Naive thymus-derived CD8-positive, alpha-beta T cell (primary cell): ENCODE results near the gene SPATA32. TPM values are rescaled to one million over a fixed set of nuclear protein-coding genes. Genes with fewer than 3 reads are reported as not detected.

Source experiments
- ATAC-seq, 2 donors: fragments of 150-1000 bp; cut with Tn5 transposase in 1 of 2; sonication (Bioruptor Pico), chemical (Tn5 transposase) in 1 of 2; 1 replicate in 1 of 2; 2 replicates in 1 of 2; pipeline ENCODE4 v1.10.0; 2021; ENCODE audit warnings: mild to moderate bottlenecking in 2 of 2, moderate library complexity in 2 of 2
- POLR2A ChIA-PET: fragments of 350-600 bp; sonication (Branson Sonifier 250); formaldehyde crosslinking; loops from one replicate; lab custom pipeline; 2021; ENCODE audit warnings: antibody characterized with exemption; lab: Charles Lee
- DNase-seq, 10 donors: peaks; one replicate each; pipeline versions ENCODE4 v3.0.0 to v3.0.0-alpha.2; 2020 to 2022
- H3K27ac Mint-ChIP-seq, 10 donors: one replicate each; pipeline ENCODE4 v1.8.0; 2020 to 2022; ENCODE audit warnings: mild to moderate bottlenecking in 10 of 10, mixed read lengths in 10 of 10, moderate library complexity in 4 of 10, inconsistent platforms in 1 of 10
- H3K27me3 Mint-ChIP-seq, 5 donors: one replicate each; pipeline ENCODE4 v1.8.0; 2021 to 2022; ENCODE audit warnings: mixed read lengths in 5 of 5
- H3K36me3 Mint-ChIP-seq, 3 donors: one replicate each; pipeline ENCODE4 v1.8.0; 2020 to 2022; ENCODE audit warnings: mixed read lengths in 3 of 3, mild to moderate bottlenecking in 2 of 3, inconsistent platforms in 1 of 3
- H3K4me1 Mint-ChIP-seq, 4 donors: one replicate each; pipeline ENCODE4 v1.8.0; 2021 to 2022; ENCODE audit warnings: mixed read lengths in 4 of 4
- H3K4me3 Mint-ChIP-seq, 10 donors: one replicate each; pipeline ENCODE4 v1.8.0; 2020 to 2022; ENCODE audit warnings: mild to moderate bottlenecking in 10 of 10, mixed read lengths in 10 of 10, moderate library complexity in 6 of 10, inconsistent platforms in 1 of 10
- H3K9me3 Mint-ChIP-seq, 9 donors: one replicate each; pipeline ENCODE4 v1.8.0; 2020 to 2022; ENCODE audit warnings: mixed read lengths in 9 of 9, mild to moderate bottlenecking in 3 of 9, inconsistent platforms in 1 of 9, moderate library complexity in 1 of 9
- polyA plus RNA-seq, 3 donors: library from polyadenylated mRNA; unstranded; fragments of 300-500 nt; fragmentation: Illumina TruSeq; gene quantifications; one replicate each; pipeline ENCODE4 v1.2.3, GENCODE V29; 2021
- total RNA-seq, 8 experiments: library from RNA in 2 of 8; stranded (reverse) in 2 of 8; gene quantifications; one replicate each; pipeline ENCODE4 v1.2.3 and lab custom pipeline; 2021 to 2026

SPATA32 gene
- total and polyA plus RNA-seq, 5 experiments from 2014 or later = 0.30 to 0.81 (median 0.47) TPM

DNA sequence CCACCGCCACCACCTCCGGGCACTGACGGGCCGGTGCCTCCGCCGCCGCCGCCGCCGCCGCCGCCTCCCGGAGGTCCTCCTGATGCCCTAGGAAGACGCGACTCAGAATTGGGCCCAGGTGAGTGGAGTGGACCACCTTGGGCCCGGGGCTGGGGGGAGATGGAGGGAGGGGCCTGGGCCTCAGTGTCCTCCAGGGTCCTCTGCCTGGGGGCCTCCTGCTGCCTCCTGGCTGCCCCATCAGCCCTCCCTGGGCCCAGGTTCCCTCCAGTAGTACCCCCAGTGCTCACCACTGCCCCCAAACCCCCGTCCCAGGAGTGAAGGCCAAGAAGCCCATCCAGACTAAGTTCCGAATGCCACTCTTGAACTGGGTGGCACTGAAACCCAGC is 19.9 kb downstream of the SPATA32 start:
- Mint-ChIP-seq H3K4me3 (no peak overlapping the region), H3K36me3 (peaks cover 5 to 83% (median 17%) of the 10 kb centered on the region in 3 donors), H3K9me3 (no peaks in the 10 kb centered on the region), H3K4me1 (peaks cover 17 to 56% (median 40%) of the 10 kb centered on the region in 4 donors), H3K27ac (peak overlapping the region in 3 of 10 donors; percentile 40 to 74 (median 60)), H3K27me3 (no peaks in the 10 kb centered on the region)
- DNase-seq (no peak), ATAC-seq (no peak)
- POLR2A ChIA-PET = interaction anchor here (1.2 to 47.5 kb wide), 3 partner anchors 7 to 94 kb away, joined by 3 to 1514 read pairs (median 1514); partner anchors contain the start of genes FMNL1, HEXIM1 and SPATA32

DNA sequence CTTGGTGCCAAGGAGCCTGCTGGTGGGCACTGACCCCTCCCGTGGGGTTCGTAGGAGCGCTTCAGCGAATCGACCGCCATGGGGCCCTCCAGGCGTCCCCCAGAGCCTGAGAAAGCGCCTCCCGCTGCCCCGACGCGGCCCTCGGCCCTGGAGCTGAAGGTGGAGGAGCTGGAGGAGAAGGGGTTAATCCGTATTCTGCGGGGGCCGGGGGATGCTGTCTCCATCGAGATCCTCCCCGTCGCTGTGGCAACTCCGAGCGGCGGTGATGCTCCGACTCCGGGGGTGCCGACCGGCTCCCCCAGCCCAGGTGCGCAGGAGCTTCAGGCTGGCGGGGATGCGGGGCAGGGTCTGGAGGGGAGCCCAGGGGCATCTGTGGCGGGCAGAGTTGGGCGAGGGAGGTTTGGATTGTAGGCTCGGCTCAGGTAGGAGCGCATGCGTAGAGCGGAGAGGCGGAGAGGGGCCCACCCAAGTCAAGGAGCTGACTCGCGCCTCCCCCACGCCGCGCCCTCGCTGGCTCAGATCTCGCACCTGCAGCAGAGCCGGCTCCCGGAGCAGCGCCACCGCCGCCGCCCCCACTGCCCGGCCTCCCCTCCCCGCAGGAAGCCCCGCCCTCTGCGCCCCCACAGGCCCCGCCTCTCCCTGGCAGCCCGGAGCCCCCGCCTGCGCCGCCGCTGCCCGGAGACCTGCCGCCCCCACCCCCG is 20.4 kb downstream of the SPATA32 start:
- Mint-ChIP-seq H3K4me1 (peaks cover 14 to 51% (median 35%) of the 10 kb centered on the region in 4 donors), H3K36me3 (peaks cover 5 to 81% (median 17%) of the 10 kb centered on the region in 3 donors), H3K9me3 (no peaks in the 10 kb centered on the region), H3K4me3 (no peak overlapping the region), H3K27ac (no peak overlapping the region), H3K27me3 (no peaks in the 10 kb centered on the region)
- no peak for ATAC-seq
- POLR2A ChIA-PET = interaction anchor here (1.0 to 47.5 kb wide), 4 partner anchors 7 to 93 kb away, joined by 3 to 1514 read pairs (median 759); partner anchors contain the start of genes FMNL1, HEXIM1, MAP3K14 and SPATA32
- DNase-seq = no peak

DNA sequence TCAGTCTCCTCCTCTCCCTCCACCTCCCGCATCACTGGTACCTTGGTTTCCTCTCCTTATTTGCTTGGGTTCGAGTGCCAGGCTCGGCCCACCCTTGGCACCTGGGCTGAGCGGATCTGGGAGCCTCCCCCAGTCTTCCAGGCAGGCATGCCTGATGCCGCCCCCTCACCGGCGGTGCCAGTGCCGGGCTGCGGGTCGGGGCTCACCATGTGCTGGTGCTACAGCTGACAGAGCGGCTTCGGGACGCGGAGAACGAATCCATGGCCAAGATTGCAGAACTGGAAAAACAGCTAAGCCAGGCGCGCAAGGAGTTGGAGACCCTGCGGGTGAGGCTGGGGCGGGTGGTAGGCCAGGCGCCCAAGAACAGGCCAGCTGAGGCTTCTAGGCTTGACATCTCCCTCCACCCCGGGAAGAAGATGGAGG is 21.0 kb downstream of the SPATA32 start:
- H3K27me3 Mint-ChIP-seq = no peaks in the 10 kb centered on the region
- POLR2A ChIA-PET = interaction anchor here (0.6 to 47.5 kb wide), 5 partner anchors 8 to 93 kb away, joined by 3 to 1514 read pairs (median 5); partner anchors contain the start of genes FMNL1, HEXIM1, MAP3K14 and SPATA32
- H3K9me3 Mint-ChIP-seq = no peaks in the 10 kb centered on the region
- H3K27ac Mint-ChIP-seq = peak overlapping the region in 1 of 10 donors; percentile 41
- DNase-seq (no peak), ATAC-seq (no peak)
- no peak overlapping the region for H3K4me3 Mint-ChIP-seq
- H3K36me3 Mint-ChIP-seq = peaks cover 5 to 81% (median 18%) of the 10 kb centered on the region in 3 donors
- H3K4me1 Mint-ChIP-seq = peaks cover 12 to 46% (median 32%) of the 10 kb centered on the region in 4 donors

DNA sequence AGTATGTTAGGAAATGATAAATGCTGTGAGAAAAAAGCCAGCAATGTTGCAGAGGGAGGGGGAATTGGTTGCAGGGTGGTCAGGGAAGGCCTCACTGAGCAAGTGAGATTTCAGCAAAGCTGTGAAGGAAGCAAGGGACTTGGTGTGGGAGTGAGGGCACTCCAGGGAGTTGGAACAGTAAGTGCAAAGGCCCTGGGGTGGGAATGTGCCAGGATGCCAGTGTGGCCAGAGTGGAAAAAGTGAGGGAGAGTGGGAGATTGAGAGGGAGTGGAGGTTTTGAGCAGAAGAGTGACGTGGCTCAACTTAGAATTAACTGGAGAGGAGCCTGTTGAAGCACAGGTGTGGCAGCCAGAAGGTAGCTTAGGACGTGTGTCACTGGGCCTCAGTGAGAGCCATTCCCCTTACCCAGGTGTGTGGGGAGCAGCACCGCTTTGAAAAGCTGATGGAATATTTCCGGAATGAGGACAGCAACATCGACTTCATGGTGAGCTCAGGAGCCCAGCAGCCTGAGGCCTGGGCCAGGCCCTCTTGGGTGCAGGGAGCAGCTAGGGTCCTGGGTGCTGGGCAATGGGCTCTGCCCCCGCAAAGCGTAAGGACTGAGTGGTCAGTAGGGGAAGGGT is 23.6 kb downstream of the SPATA32 start:
- Mint-ChIP-seq H3K4me3 (no peak overlapping the region), H3K36me3 (peaks cover 5 to 81% (median 21%) of the 10 kb centered on the region in 3 donors), H3K4me1 (peaks cover 25 to 62% (median 47%) of the 10 kb centered on the region in 4 donors), H3K27ac (peak overlapping the region; percentile 72 to 94 (median 84)), H3K27me3 (no peaks in the 10 kb centered on the region), H3K9me3 (no peaks in the 10 kb centered on the region)
- POLR2A ChIA-PET = interaction anchor here (36.4 to 47.5 kb wide), 2 partner anchors 7 to 11 kb away, joined by 1514 read pairs; partner anchors contain the start of genes FMNL1 and SPATA32
- DNase-seq (no peak), ATAC-seq (no peak)

DNA sequence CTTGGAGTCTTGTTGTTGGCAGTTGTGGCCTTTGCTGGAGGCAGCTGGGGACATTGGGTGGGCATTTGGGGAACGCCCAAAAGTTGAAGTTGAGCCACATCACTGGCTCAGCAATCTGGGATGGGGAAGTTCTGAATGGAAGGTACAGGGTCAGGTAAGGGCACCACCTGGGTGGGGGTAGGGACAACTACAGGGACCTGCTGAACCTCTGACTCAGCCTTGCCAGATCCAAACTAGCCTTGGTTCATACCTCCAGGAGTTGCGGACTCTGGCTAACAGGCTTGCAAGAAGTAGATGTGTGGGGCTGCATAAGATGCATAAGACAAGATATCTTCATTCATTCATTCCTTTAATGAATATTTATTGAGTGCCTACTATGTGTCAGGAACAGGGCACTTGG is 24.2 kb downstream of the SPATA32 start:
- no peak for ATAC-seq
- Mint-ChIP-seq H3K27me3 (no peaks in the 10 kb centered on the region), H3K36me3 (peaks cover 5 to 76% (median 21%) of the 10 kb centered on the region in 3 donors), H3K27ac (peak overlapping the region; percentile 72 to 94 (median 84)), H3K9me3 (no peaks in the 10 kb centered on the region), H3K4me3 (no peak overlapping the region), H3K4me1 (peaks cover 28 to 62% (median 48%) of the 10 kb centered on the region in 4 donors)
- DNase-seq = no peak
- POLR2A ChIA-PET = interaction anchor here (36.4 to 47.5 kb wide), 2 partner anchors 6 to 11 kb away, joined by 1514 read pairs; partner anchors contain the start of genes FMNL1 and SPATA32

DNA sequence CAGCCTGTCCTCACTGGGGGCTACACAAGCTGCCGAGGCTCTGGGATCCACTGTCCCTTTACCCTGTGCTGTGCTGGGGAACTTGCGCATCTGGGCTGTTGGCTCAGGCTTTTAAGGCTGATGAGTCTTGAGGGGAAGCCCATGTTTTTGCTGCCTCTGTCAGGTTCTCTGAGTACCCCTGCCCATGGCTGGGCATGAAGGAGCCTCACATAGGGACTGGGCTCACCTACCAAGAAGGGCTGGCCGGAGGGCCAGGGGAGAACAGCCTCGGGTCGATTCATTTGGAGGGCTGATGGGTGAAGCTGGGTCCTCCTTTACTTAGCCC is 25.6 kb downstream of the SPATA32 start:
- peaks cover 5 to 77% (median 21%) of the 10 kb centered on the region in 3 donors for H3K36me3 Mint-ChIP-seq
- H3K27me3 Mint-ChIP-seq = no peaks in the 10 kb centered on the region
- no peak overlapping the region for H3K4me3 Mint-ChIP-seq
- no peak for DNase-seq
- H3K4me1 Mint-ChIP-seq = peaks cover 41 to 72% (median 61%) of the 10 kb centered on the region in 4 donors
- H3K27ac Mint-ChIP-seq = peak overlapping the region in 7 of 10 donors; percentile 53 to 100 (median 100)
- no peaks in the 10 kb centered on the region for H3K9me3 Mint-ChIP-seq
- POLR2A ChIA-PET = interaction anchor here (1.5 to 47.5 kb wide), 4 partner anchors 5 to 87 kb away, joined by 3 to 1514 read pairs (median 760); partner anchors contain the start of genes FMNL1, HEXIM1 and SPATA32
- no peak for ATAC-seq

DNA sequence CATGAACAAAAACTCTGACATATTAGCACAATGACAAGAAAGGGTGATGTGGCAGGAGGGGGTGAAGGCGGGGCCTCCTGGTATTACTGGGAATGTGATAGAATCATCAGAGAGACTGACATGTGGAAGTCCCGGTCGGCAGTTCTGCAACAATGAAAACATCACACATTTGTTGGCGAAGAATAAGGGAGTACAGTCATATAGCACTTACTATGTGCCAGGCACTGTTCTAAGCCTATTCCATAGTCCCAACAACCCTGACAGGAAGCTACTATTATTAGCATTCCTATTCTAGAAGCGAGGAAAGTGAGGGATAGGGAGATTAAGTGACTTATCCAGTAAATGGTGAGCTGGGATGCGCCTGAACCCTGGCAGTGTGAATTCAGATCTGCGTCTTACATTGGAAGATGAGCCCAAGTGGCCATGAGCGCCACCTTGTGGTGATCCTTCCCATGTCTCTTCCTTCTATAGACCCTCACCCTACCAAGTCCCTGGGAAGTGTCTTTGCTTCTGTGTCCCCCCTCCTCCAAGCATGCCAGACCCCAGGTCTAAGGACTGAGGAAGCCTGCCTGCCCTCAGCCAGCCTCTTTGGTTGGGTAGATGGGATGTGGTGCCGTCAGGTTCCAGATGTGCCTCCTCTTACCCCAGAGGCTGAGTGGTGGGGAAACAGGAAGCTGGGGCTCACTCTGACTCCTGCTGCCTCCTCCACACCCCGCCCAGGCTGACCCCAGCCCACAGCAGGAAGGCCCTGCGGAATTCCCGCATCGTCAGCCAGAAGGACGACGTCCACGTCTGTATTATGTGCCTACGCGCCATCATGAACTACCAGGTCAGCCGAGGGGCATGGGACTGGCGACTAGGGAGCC is 26.2 kb downstream of the SPATA32 start:
- H3K27ac Mint-ChIP-seq = peak overlapping the region; percentile 80 to 100 (median 90)
- POLR2A ChIA-PET = interaction anchor here (0.6 to 47.5 kb wide), 7 partner anchors 4 to 218 kb away, joined by 3 to 1514 read pairs (median 5); partner anchors contain the start of genes FMNL1, HEXIM1, HEXIM2 and SPATA32
- peaks cover 5 to 71% (median 21%) of the 10 kb centered on the region in 3 donors for H3K36me3 Mint-ChIP-seq
- peaks cover 43 to 78% (median 66%) of the 10 kb centered on the region in 4 donors for H3K4me1 Mint-ChIP-seq
- no peaks in the 10 kb centered on the region for H3K9me3 Mint-ChIP-seq
- peak; percentile 68 for ATAC-seq
- H3K4me3 Mint-ChIP-seq = peak overlapping the region in 5 of 10 donors; percentile 15 to 52 (median 35)
- no peaks in the 10 kb centered on the region for H3K27me3 Mint-ChIP-seq
- peak; percentile 60 to 87 (median 76) for DNase-seq

DNA sequence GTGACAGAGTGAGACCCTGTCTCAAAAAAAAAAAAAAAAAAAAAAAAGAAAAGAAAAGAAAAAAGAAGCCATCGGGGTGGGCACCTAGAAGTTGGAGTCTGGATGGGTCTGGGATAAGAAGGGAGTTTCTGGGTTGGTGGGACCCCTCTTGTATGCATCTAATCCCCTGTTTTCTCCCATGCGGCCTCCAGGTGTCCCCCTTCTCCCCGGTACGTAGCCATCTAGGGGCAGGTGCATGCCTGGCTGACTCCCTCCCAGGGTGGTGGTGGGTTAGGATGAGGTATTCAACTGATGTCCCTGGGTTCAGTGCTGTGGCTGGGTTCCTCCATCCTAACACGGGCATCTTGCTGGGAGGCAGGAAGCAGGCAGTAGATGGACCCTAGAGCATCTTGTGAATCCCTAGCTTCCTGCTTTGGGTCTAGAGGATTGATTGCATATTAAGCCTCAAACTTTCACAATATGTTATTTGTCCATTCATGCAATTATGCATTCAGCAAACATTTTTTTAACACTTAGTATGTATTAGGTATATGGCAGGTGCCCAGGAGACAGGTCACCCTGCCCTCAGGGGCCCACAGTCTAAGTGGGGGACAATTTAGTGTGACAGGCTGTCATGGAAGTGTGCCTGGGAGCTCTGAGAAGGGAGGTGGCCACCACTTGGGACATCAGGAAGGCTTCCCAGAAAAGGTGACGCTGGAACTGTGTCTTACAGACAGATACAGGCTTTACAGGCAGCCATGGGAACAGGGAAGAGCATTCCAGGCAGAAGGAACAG is 27.1 kb downstream of the SPATA32 start:
- Mint-ChIP-seq H3K27me3 (no peaks in the 10 kb centered on the region), H3K36me3 (peaks cover 5 to 64% (median 21%) of the 10 kb centered on the region in 3 donors), H3K9me3 (no peaks in the 10 kb centered on the region), H3K27ac (peak overlapping the region; percentile 80 to 100 (median 90)), H3K4me1 (peaks cover 47 to 84% (median 73%) of the 10 kb centered on the region in 4 donors), H3K4me3 (peak overlapping the region in 7 of 10 donors; percentile 15 to 61 (median 52))
- DNase-seq = peak in 8 of 10 donors; percentile 46 to 76 (median 54)
- ATAC-seq = peak; percentile 79 to 83
- POLR2A ChIA-PET = interaction anchor here (0.6 to 47.5 kb wide), 9 partner anchors 3 to 218 kb away, joined by 3 to 1514 read pairs (median 5); partner anchors contain the start of genes FMNL1, HEXIM1, HEXIM2 and SPATA32

DNA sequence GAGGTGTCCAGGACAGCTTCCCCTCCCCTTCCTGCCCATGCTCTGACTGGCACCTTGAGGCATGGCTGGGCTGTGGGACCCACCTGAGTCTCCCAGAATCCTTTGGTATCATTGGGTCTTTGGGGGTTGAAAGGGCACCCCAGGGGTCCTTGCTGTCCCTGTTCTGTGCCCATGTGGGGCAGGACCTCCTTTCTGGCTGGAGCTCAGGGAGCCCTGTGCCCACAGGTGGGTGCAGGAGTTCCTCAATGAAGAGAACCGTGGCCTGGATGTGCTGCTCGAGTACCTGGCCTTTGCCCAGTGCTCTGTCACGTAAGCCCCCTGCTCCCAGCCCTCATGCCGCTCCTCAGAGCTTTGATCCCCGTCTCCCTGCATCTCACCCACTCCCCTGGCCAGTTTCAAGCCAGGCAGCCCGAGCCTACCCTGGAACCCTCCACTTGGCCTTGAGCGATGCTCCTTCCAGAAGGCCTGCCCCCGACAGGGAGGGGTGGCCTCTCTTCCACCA is 28.4 kb downstream of the SPATA32 start:
- no peaks in the 10 kb centered on the region for H3K27me3 Mint-ChIP-seq
- peak overlapping the region; percentile 82 to 100 (median 96) for H3K27ac Mint-ChIP-seq
- DNase-seq = no peak
- POLR2A ChIA-PET = interaction anchor here (36.4 to 47.5 kb wide), 2 partner anchors 2 to 15 kb away, joined by 1514 read pairs; partner anchors contain the start of genes FMNL1 and SPATA32
- no peak for ATAC-seq
- H3K36me3 Mint-ChIP-seq = peaks cover 0 to 50% (median 16%) of the 10 kb centered on the region in 3 donors
- H3K9me3 Mint-ChIP-seq = no peaks in the 10 kb centered on the region
- H3K4me1 Mint-ChIP-seq = peaks cover 51 to 85% (median 80%) of the 10 kb centered on the region in 4 donors
- H3K4me3 Mint-ChIP-seq = peak overlapping the region in 3 of 10 donors; percentile 0 to 44 (median 31)

DNA sequence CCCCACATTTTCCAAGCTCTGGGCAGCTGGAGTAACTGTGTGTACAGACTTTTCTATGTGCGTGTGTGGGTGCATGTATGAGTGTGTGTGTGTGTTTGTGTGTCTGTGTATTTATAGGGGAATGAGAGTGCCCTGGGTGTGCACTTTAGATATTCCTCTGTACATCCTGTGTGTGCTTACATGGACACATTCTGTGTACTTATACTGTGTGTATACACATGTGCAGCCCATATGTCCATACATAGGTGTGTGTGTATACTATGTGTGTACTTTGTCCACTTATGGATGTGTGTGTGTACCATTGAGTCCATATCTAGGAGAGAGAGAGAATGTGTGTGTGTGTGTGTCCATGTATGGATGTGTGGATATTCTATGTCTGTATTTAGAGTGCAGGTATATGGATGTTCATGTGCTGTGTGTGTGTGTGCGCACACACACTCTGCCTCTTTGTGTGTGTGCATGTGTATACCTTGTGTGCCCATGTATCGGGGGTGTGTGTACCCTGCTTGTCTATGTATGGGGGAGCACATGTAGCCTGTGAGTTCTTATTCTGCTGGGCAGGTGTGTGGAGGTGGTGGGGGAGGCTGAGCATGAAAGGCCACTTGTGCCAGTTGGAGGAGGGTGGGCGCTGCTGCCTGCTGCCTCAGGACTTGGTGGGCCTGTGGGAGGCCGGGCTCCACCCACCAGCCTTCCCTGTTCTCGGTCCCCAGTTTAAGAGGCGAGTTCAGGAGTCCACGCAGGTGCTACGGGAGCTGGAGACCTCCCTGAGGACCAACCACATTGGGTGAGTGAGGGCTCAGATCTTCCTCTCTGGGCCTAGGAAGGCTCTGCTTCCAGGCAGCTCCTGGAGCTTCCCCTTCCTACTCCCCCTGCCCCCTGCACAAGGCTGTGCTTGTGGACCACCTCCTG is 29.1 kb downstream of the SPATA32 start:
- Mint-ChIP-seq H3K27ac (peak overlapping the region; percentile 42 to 100 (median 100)), H3K4me1 (peaks cover 50 to 85% (median 82%) of the 10 kb centered on the region in 4 donors), H3K4me3 (peak overlapping the region in 8 of 10 donors; percentile 24 to 96 (median 35)), H3K27me3 (no peaks in the 10 kb centered on the region), H3K36me3 (peaks cover 0 to 43% (median 9%) of the 10 kb centered on the region in 3 donors), H3K9me3 (no peaks in the 10 kb centered on the region)
- no peak for DNase-seq
- ATAC-seq = no peak
- POLR2A ChIA-PET = interaction anchor here (1.5 to 47.5 kb wide), 5 partner anchors 1 to 84 kb away, joined by 5 to 1514 read pairs (median 15); partner anchors contain the start of genes FMNL1, HEXIM1, HEXIM2 and MAP3K14
